NT2/D1 (cell line): ENCODE data around the gene TSR1.

Experiments
- DNase-seq: peaks from one replicate; pipeline ENCODE4 v3.0.0-alpha.2; 2011; ENCODE audit warnings: low read depth, low spot score
- H3K27me3 ChIP-seq: 2 replicates; pipeline ENCODE4 v1.6.0; 2011; ENCODE audit warnings: mild to moderate bottlenecking; ENCODE audit not compliant: insufficient read length, insufficient read depth
- H3K36me3 ChIP-seq: 2 replicates; pipeline ENCODE4 v1.6.1; 2011; ENCODE audit warnings: mild to moderate bottlenecking, low read length, mixed read lengths; ENCODE audit not compliant: insufficient read depth, insufficient read length
- H3K4me1 ChIP-seq: 2 replicates; pipeline ENCODE4 v1.5.1; 2011; ENCODE audit not compliant: insufficient read depth, insufficient read length
- H3K4me3 ChIP-seq: 2 replicates; pipeline ENCODE4 v1.5.1; 2011; ENCODE audit warnings: low read depth; ENCODE audit not compliant: insufficient read length
- H3K9ac ChIP-seq: 2 replicates; pipeline ENCODE4 v1.6.0; 2011; ENCODE audit warnings: low read depth; ENCODE audit not compliant: insufficient read length
- H3K9me3 ChIP-seq: 2 replicates; pipeline ENCODE4 v1.5.1; 2011; ENCODE audit warnings: mild to moderate bottlenecking, low read length; ENCODE audit not compliant: insufficient read depth
- SUZ12 ChIP-seq: IDR thresholded peaks from 2 replicates; pipeline ENCODE4 v1.6.1; 2011; ENCODE audit not compliant: insufficient read length, insufficient read depth; ENCODE audit errors: extremely low read depth
- YY1 ChIP-seq: IDR thresholded peaks from 2 replicates; pipeline ENCODE4 v1.6.1; 2011; ENCODE audit not compliant: insufficient read length, insufficient read depth
- ZNF274 ChIP-seq: IDR thresholded peaks from 2 replicates; pipeline ENCODE4 v1.6.1; 2011; ENCODE audit warnings: mild to moderate bottlenecking, low read depth, low read length

TSR1 gene

GRCh38 chr17:2366747-2367494 is 30.7 kb upstream of the TSR1 start:
- H3K9me3 ChIP-seq: no peaks in the 10 kb centered on the region
- no peak overlapping the region for H3K4me3 ChIP-seq
- H3K4me1 ChIP-seq: peaks cover 9% of the 10 kb centered on the region
- H3K9ac ChIP-seq: peak overlapping the region; percentile 32
- no peak for DNase-seq
- H3K36me3 ChIP-seq: peaks cover 50% of the 10 kb centered on the region
- TF ChIP-seq YY1: no peak
- no peak for TF ChIP-seq ZNF274
- no peak for TF ChIP-seq SUZ12
- no peaks in the 10 kb centered on the region for H3K27me3 ChIP-seq

DNA sequence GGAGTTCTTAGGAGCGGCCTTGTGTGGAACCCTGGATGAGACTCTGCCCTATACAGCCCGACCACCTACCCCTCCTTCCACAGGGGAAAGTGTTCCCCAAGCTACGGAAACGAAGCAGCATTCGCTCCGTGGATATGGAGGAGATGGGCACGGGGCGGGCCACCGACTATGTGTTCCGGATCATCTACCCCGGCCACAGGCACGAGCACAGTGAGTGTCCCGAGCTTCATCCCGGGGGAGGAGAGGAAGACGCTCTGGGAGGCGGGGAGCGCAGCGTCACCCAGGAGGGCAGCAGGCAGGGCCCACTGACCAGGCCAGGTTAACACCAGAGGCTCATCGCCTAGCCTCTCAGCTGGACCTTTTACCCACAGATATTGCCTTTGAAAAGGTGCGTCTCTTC is 28.9 kb upstream of the TSR1 start:
- Histone ChIP-seq H3K4me1 (peaks cover 9% of the 10 kb centered on the region), H3K9me3 (no peaks in the 10 kb centered on the region), H3K36me3 (peaks cover 53% of the 10 kb centered on the region), H3K9ac (no peak overlapping the region), H3K27me3 (no peaks in the 10 kb centered on the region), H3K4me3 (no peak overlapping the region)
- TF ChIP-seq ZNF274 (no peak), YY1 (no peak), SUZ12 (no peak)
- DNase-seq: no peak

- no peak overlapping the region for H3K9ac ChIP-seq
- peaks cover 54% of the 10 kb centered on the region for H3K36me3 ChIP-seq
- H3K27me3 ChIP-seq: no peaks in the 10 kb centered on the region
- peaks cover 7% of the 10 kb centered on the region for H3K4me1 ChIP-seq
- no peaks in the 10 kb centered on the region for H3K9me3 ChIP-seq
- DNase-seq: no peak
- H3K4me3 ChIP-seq: no peak overlapping the region
- TF ChIP-seq ZNF274: no peak
- TF ChIP-seq SUZ12: no peak
- TF ChIP-seq YY1: no peak
These were observed 28.5 kb upstream of the TSR1 start for GRCh38 chr17:2364763-2365116.

DNA sequence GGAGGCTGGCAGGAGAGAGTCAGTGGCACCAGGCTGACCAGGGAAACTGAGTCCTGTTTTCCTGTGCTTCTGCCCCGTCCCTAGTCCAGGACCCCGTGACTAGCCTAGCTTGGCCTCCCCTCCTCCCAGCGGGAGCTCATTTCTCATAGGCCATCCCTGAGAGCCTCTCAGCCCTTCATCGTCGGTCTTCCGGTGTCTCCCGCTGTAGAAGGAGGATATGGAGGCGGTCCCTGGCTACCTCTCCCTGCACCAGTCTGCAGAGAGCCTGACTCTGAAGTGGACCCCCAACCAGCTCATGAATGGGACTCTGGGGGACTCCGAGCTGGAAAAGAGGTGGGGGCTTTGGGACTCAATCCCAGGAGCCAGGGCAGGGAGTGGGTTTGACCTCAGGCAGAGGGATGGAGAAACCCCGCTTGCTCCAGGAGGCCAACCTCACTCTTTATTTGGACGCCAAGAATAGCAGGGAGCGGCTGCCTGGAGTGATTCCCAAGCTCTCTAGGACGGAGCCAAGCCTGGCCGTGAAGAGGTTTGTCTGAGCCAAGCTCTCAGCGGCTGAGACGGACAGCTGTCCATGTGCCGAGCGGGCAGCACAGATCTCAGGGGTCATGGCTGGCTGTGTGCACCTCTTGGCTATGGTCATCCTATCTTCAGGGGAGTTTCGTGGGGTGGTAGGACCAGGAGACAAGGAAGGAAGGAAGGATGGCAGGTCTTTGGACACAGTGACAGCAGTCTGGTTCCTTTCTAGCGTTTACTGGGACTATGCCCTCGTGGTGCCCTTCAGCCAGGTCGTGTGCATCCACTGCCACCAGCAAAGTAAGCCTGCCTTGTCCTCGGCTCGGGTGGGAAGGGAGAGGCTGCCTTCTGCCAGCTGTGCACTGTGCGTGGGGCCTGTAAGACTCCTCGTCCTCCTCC is 27.9 kb upstream of the TSR1 start:
- Histone ChIP-seq H3K4me1 (peaks cover 5% of the 10 kb centered on the region), H3K9ac (no peak overlapping the region), H3K36me3 (peaks cover 54% of the 10 kb centered on the region), H3K27me3 (no peaks in the 10 kb centered on the region), H3K4me3 (no peak overlapping the region), H3K9me3 (no peaks in the 10 kb centered on the region)
- TF ChIP-seq ZNF274: no peak
- TF ChIP-seq YY1: no peak
- no peak for TF ChIP-seq SUZ12
- DNase-seq: no peak

- peaks cover 3% of the 10 kb centered on the region for H3K4me1 ChIP-seq
- TF ChIP-seq YY1 (no peak), ZNF274 (no peak), SUZ12 (no peak)
- H3K27me3 ChIP-seq: no peaks in the 10 kb centered on the region
- H3K9me3 ChIP-seq: no peaks in the 10 kb centered on the region
- H3K9ac ChIP-seq: no peak overlapping the region
- no peak for DNase-seq
- H3K4me3 ChIP-seq: no peak overlapping the region
- H3K36me3 ChIP-seq: peaks cover 54% of the 10 kb centered on the region
These were observed 27.1 kb upstream of the TSR1 start for GRCh38 chr17:2363318-2363717.

DNA sequence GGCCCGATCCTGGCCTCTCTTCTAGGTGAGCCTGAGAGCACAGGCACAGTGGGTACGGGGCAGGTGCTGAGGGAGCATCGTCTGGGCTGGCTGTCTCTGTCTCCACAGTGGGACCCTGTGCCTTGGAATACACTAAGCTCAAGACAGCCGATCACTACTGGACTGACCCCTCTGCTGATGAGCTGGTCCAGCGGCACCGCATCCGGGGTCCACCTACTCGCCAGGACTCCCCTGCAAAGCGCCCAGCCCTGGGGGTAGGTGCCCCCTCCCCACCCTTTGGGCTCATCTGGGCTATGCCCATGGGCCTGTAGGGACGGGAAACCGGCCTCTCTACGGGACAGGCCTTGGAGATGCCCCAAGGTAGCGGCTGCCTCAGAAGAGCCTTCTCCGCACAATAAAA is 26.6 kb upstream of the TSR1 start:
- Histone ChIP-seq H3K9me3 (no peaks in the 10 kb centered on the region), H3K4me3 (no peak overlapping the region), H3K9ac (no peak overlapping the region), H3K27me3 (no peaks in the 10 kb centered on the region), H3K36me3 (peaks cover 56% of the 10 kb centered on the region), H3K4me1 (peaks cover 3% of the 10 kb centered on the region)
- no peak for DNase-seq
- TF ChIP-seq SUZ12 (no peak), ZNF274 (no peak), YY1 (no peak)

DNA sequence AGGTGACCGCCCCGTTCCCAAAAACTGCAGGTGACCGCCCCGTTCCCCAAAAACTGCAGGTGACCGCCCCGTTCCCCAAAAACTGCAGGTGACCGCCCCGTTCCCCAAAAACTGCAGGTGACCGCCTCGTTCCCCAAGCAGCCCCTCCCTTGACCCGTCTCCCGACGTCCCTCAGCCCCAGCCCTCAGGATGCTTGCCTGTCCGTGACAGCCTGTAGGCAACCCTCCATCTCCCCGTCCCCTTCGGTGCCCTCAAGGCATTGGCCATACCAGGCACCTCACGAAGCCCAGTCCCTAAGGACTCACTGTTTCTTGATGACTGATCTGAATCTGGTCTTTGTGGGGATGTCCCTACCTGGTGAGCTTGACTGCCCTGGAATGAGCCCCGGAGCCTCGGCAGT is 26.2 kb upstream of the TSR1 start:
- H3K36me3 ChIP-seq: peaks cover 57% of the 10 kb centered on the region
- peaks cover 3% of the 10 kb centered on the region for H3K4me1 ChIP-seq
- no peak for DNase-seq
- no peak overlapping the region for H3K9ac ChIP-seq
- TF ChIP-seq SUZ12: no peak
- TF ChIP-seq YY1: no peak
- TF ChIP-seq ZNF274: no peak
- no peaks in the 10 kb centered on the region for H3K27me3 ChIP-seq
- H3K4me3 ChIP-seq: no peak overlapping the region
- no peaks in the 10 kb centered on the region for H3K9me3 ChIP-seq
